Measurements from ENCODE around the gene IQSEC2.
A peak's percentile ranks its signal among the peaks of the same experiment; 100 is the strongest.

Gene IQSEC2

GRCh38 chrX:53244610-53245009, 36.8 kb downstream of the IQSEC2 start:
- no peak for DNase-seq (ENCODE audit: low read depth in 2 of 2, low spot score in 1 of 2)

- no peak for DNase-seq (ENCODE audit: low read depth in 2 of 2, low spot score in 1 of 2)
Measured at GRCh38 chrX:53242310-53242709, 39.1 kb downstream of the IQSEC2 start.

- DNase-seq (ENCODE audit: low read depth in 2 of 2, low spot score in 1 of 2): no peak
Measured at GRCh38 chrX:53241558-53241957, 39.8 kb downstream of the IQSEC2 start.

- no peak for DNase-seq (ENCODE audit: low read depth in 2 of 2, low spot score in 1 of 2)
Measured at GRCh38 chrX:53239474-53239873, 41.9 kb downstream of the IQSEC2 start.

GRCh38 chrX:53237056-53237455, 44.3 kb downstream of the IQSEC2 start:
- no peak for DNase-seq (ENCODE audit: low read depth in 2 of 2, low spot score in 1 of 2)

GRCh38 chrX:53236025-53236679, 45.2 kb downstream of the IQSEC2 start:
- DNase-seq (ENCODE audit: low read depth in 2 of 2, low spot score in 1 of 2): no peak

GRCh38 chrX:53235566-53235965, 45.8 kb downstream of the IQSEC2 start:
- no peak for DNase-seq (ENCODE audit: low read depth in 2 of 2, low spot score in 1 of 2)

- DNase-seq (ENCODE audit: low read depth in 2 of 2, low spot score in 1 of 2): no peak
Measured at GRCh38 chrX:53234484-53234883, 46.9 kb downstream of the IQSEC2 start.

- DNase-seq (ENCODE audit: low read depth in 2 of 2, low spot score in 1 of 2): no peak
Measured at GRCh38 chrX:53233536-53233935, 47.8 kb downstream of the IQSEC2 start.

GRCh38 chrX:53230116-53230515, 51.3 kb downstream of the IQSEC2 start:
- no peak for DNase-seq (ENCODE audit: low read depth in 2 of 2, low spot score in 1 of 2)

GRCh38 chrX:53227224-53227765, 54.1 kb downstream of the IQSEC2 start:
- no peak for DNase-seq (ENCODE audit: low read depth in 2 of 2, low spot score in 1 of 2)

- peak; percentile 72 to 93 for DNase-seq (ENCODE audit: low read depth in 2 of 2, low spot score in 1 of 2)
Measured at GRCh38 chrX:53224860-53225797, 56.3 kb downstream of the IQSEC2 start, which contains the start of gene KDM5C. Gene KDM5C (minus strand): TSS chrX:53225207. CDS start chrX:53224889, 318 bp downstream.

GRCh38 chrX:53223955-53224859, 57.2 kb downstream of the IQSEC2 start:
- DNase-seq (ENCODE audit: low read depth in 2 of 2, low spot score in 1 of 2): no peak

- no peak for DNase-seq (ENCODE audit: low read depth in 2 of 2, low spot score in 1 of 2)
Measured at GRCh38 chrX:53223068-53223693, 58.2 kb downstream of the IQSEC2 start.
